Activated CD8-positive, alpha-beta memory T cell treated with anti-CD3 and anti-CD28 coated beads, Interleukin-2, amount 50 U/mL, for 48 hours (primary cell): ENCODE data around the gene ANKS1B.
"Not testable (repeated sequence)": the region's sequence is repeated elsewhere in the genome, so short reads cannot be mapped to it uniquely, and the experiment has no call there.

ENCODE experiments used
- DNase-seq: peaks from one replicate; pipeline ENCODE4 v3.0.0-alpha.2; 2020

Gene ANKS1B

DNA sequence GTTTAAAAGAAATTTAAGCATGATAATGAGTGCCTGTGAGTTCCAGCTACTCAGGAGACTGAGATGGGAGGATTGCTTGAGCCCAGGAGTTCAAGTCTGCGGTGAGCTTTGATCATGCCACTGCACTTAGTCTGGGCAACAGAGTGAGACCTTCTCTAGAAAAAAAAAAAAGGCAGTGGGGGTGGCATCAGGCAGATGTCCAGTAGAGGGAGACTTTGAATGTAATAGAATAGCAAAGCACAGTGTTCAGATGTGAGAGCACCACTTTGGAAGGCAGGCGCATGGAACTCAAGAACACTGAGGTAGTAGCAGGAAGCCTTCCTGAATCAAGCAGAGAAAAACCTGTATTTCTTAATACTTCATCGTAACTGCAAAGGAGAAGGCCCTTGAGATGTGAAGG, 731.7 kb downstream of the ANKS1B start:
- no peak for DNase-seq

DNA sequence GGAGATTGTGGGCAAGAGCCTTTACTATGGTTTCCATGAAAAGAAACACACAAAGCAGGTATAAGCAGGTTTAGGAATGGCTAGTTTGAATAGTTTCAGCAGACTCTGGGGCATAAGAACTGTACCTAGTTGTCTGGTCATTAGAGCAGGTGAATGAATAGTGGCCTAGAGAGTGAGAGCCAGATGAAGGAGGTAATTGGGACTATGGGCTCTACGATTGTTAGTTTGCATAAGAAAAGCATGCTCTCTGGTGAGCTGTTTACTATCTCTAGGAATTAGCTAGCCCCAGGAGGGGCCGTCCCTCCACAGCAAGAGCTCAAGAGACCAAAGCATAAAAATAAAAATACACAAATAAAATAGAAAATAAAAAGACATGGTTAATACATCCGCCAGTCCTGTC, 734.6 kb downstream of the ANKS1B start:
- DNase-seq: no peak

DNA sequence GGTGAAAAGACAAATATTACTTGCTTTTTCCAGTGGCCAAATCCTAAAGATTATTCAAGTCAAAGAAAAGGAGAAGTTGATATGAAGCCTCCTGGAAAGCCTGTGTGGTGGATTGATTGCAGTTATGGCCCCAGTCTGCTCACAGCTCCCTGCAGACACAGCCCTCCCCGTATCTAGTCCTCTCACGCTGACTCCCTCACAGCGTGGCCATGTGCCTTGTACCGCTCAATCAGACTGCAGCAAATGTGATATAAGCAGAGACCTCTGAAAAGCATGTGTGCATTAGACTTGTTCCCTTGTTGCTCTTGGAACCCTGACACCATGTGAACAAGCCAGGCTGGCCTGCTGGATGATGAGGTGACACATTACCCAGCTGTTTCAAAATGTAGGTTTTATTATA, 735.2 kb downstream of the ANKS1B start:
- no peak for DNase-seq

DNA sequence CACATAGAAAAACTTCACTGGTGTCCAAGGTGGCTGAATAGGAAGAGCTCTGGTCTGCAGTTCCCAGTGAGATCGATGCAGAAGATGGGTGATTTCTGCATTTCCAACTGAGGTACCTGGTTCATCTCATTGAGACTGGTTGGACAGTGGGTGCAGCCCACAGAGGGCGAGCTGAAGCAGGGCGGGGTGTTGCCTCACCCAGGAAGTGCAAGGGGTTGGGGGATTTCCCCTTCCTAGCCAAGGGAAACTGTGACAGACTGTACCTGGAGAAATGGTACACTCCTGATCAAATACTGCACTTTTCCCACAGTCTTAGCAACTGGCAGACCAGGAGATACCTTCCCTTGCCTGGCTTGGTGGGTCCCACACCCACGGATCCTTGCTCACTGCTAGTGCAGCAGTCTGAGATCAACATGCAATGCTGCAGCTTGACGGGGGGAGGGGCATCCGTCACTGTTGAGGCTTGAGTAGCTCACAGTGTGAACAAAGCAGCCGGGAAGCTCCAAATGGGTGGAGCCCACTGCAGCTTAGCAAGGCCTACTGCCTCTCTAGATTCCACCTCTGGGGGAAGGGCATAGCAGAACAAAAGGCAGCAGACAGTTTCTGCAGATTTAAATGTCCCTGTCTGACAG, 746.7 kb downstream of the ANKS1B start:
- not testable (repeated sequence) for DNase-seq

DNA sequence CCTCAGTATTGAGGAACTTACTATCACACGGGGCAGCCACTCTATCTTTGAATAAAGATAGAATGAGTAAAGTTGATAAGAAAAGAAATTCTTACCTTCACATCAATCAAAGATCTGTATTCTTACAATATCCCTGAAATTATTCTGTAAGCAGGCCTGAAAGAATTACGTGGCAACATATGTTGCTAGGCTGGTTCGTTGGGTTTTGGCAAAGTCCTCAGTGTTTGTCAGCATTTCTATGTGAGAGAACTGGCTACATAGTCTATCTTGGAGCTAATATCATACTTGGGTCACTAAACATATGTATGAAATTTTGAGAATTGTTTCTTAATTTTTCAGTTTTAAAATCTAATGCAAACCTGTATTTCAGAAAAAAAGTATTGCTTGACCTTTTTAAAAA, 749.4 kb downstream of the ANKS1B start:
- DNase-seq: no peak

DNA sequence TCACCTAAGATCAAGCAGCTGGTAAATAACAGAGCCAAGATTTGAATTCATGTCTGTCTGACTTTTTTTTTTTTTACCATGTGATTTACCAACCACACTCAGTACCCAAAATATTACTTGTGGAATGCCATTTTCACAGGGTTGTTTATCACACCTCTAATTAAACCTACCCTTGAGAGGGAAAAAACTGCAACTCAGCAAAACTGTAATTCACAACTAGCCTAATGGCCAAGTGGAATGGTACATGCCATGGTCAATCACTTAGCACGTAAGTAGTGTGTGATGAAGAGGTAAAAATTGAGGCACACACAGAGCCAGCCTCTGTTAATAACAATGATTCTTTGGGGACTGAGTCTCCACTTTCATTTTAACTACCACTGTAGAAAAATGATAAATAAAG, 750.0 kb downstream of the ANKS1B start:
- DNase-seq: no peak

DNA sequence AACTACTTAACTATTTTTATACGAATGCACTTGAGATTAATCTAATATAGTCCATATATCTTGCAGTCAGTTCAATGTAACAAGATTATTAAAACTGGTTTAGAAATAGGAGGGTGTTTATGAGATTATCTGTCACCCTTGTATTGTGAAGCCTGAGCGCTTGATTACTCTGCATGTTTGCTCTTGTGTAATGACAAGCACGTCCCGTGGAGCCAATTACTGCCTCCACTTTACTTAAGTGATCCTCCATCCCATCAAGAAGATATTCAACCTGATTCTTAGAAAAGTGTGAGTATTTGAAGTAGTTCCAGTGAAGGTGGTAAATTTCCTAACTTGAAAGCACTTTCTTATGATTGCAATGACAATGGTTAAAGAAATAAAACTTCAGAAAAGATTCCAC, 752.4 kb downstream of the ANKS1B start:
- DNase-seq: no peak

DNA sequence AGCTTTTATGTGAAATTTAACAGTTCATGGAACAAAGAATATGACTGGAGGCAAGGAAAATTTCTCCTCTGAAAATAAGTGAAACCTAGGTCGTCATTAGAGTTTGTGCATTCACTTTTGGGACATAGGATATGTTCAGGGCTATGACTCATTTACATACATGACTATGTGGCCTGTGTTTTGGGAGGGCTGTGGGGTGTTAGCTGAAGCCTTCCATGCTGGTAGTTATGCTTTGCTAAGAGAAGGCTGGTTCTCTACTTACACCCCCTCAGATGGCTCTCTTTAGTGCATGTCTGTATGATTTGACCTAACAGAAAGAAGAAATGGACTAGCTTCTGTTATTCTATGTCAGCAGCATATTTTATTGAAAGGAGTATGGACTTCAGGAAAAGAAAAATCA, 753.7 kb downstream of the ANKS1B start:
- no peak for DNase-seq

DNA sequence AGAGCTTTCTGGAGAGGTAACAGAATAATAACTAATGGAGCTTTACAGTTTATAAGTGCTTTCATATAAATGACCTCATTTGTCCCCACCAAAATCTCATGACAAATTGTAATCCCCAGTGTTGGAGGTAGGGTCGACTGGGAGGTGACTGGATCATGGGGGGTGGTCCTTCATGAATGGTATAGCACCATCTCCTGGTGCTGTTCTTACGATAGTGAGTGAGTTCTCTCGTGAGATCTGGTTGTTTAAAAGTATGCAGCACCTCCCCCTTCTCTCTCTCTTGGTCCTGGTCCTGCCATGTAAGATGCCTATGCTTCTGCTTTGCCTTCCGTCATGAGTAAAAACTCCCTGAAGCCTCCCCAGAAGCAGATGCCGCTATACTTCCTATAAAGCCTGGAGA, 760.5 kb downstream of the ANKS1B start:
- no peak for DNase-seq

DNA sequence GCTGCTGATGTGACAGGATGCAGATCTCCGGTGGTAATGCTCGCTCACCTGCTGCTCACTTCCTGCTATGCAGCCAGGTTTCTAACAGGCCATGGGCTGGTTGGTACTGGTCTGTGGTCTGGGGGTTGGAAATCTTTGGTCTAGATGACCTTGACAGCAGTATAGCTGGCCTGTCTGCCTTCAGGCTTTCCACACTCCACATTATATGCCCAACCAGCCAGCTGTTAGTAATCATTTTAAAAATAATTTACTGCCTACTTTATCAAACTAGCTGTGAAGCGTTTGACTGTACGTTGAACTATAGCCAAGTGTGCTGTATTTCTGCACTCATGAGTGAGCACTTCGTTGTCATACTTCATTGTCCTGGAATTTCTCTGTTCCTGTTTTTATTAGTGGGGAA, 761.2 kb downstream of the ANKS1B start:
- DNase-seq: no peak

DNA sequence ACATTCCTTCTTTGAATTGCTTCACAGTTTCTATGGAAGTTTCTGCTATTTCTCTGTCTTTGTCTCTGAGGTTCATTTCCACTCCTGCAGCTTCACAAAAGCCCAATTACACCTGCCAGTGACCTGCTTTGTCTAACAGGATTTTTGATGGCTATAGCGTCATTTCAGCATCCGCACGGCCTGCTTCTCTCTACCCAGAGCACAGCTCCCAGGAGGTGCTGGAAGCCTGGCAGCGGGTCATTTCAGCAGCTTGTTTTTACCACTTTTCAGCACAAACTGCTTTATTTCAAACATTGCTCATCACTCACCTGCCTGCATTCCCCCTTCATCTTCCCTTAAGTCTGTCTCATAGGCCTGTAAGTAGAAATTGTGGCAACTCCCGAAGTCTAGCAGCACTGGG, 771.7 kb downstream of the ANKS1B start:
- DNase-seq: no peak

DNA sequence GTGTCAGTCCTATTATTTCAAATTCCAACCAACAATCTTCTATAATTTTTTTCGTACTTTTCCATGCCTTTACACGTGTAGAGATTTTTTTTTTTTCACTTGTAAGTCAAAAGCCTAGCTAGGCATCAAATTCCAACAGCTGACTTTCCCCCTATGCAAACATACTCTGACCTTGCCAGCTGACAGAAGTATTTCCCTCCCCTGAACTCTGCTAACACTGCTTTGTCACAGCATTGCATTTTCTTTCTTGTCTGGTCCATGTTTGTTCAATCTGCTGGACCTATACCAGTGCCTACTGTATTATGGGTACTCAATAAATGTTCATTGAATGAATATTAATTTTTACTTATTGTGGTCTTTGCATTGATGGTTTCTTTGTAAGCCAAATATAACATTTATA, 772.5 kb downstream of the ANKS1B start:
- DNase-seq: no peak

DNA sequence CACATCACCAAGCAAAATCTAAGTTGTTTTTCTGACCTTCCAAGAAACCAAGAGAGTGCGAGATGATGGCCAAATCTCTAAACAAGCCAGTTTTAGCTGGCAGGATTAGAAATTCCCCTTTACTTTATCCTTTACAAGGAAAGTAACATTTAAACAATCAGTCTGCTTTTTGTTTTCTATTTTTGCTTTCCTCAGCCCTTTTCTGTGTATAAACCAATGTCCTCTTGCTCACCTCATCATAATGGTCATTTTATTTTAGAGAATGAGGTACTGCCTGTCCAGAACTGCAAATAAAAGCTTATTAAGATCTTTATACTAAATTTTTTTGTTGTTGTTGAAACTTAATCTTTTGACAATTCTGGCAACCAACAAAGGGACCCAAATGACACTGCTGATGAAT, 779.6 kb downstream of the ANKS1B start:
- no peak for DNase-seq

DNA sequence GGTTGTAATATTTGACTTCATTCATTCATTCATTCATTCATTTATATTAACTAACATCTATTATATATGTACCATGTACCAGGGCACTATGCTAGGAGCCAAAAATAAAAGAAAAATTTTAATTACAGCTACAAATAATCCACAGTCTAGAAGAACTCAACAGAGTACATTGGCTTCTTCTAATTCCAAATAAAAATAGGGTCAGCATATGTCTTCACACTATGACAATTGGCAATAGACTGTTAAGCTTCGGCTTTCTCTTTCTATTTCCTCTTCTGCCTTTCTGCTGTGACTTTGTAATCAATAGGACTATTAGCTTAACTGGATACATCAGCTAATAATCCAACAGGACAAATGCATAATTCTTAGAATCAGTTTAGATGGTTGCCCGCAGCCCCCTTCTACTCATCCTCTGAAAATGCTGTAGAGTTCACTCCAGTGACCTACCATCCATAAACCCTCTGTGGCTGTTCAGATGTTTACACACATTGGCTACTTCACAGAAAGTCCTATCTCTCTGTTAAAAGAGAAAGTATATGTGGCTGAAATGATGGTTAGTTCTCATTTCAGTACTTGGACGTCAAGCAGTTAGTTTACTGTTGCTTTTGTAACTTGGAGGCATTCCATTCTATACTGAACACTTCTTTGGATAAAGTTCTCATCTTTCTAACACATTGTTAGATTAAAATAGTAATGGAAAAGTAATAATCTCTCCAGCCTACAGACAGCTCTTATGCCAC, 782.7 kb downstream of the ANKS1B start:
- no peak for DNase-seq

DNA sequence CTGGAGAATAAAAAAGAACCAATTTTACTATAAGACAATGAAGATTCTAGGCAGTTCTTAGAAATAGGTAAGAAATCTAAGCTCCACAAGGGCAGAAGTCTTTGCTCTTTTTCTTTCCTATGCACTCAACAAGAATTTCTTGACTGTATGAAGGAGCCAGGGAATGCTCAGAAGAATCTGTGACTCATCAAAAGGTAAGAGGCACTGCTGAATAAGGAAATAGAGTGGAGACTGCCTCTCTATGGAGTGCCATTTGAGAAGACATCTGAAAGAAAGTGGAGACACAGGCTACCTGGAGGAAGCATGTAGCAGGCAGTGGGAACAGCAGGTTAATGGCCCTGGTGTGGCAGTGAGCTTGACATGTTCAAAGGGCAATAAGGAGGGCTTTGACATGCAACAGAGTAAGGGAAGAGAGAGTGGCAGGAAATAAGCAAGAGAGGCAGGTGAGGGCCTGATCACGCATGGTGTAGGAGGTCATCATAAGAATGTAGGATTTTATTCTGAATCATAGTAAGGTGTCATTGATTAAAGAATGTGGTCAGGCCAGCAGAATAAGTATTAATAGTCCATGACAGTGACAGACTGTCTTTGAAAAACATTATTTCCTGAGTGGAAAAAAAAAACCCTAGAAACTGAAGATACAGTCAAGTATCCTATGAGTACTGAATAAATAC, 783.9 kb downstream of the ANKS1B start:
- DNase-seq: no peak

DNA sequence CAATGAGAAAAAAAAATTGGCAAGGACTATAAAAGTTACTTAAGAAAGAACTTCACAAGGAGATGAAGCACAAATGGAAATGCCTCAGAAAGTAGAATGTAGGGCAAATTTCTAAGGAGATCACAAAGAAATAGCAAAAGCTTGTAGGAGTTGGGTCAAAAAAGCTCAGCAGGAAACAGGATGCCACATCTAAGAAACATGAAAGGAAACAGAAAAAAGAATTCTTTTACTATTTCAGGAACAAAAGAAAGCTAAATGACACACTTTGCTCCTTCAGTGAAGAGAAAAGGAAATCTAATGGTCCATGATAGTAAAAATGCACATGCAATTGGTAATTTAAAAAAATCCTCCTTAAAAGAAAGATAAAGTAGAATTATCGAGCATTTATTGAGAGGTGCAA, 789.3 kb downstream of the ANKS1B start:
- no peak for DNase-seq

DNA sequence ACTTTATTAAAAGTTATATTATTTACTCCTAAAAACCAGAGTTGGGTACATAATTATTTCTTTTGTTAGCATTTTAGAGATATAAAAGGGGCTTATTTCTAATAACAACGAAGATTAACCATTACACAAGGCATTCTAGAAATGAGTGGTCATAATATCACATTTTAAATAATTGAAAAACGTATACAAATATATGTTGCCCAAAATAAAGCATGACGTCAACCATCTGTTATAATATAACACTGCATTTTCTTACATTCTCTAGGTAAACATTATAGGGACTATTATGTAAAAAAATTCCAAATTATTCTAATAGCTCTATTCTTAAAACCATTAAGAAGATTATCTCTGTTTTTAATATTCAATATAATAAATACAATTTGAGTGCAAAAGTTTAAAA, 792.2 kb downstream of the ANKS1B start:
- DNase-seq: no peak

DNA sequence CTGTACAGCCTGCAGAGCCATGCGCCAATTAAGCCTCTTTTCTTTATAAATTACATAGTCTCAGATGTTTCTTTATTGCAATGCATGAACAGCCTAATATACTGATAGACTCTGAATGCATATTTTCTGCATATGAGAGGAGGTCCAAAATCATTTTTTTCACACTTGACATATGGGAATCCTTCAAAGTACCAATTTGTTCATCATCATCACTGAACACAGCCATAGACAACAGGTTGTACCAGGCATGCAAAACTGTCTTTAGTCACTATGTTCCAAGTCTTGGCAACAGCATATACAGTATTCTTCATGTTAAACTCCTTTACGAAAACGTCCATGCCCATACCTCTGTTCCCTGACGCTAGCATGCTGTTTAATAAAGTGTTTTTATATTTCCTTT, 807.9 kb downstream of the ANKS1B start:
- no peak for DNase-seq

DNA sequence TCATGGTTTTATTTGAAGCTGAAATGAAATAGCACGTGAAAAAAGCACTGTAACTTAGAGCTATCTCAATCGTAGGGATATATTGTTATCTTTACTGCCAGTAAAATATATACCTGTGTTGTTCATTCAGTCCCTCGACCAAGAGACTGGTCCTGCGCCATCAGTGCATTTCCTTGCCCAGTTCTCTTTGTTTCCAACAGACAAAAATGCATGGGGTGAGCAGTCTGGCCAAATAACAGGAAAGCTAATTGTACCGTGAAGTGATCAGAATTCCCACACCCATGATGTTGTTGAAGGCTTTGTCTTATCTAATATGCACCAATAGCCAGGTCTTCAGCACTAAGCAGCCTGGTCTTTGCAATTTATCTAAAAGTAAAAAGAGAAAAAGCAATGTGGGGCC, 814.3 kb downstream of the ANKS1B start:
- DNase-seq: no peak

DNA sequence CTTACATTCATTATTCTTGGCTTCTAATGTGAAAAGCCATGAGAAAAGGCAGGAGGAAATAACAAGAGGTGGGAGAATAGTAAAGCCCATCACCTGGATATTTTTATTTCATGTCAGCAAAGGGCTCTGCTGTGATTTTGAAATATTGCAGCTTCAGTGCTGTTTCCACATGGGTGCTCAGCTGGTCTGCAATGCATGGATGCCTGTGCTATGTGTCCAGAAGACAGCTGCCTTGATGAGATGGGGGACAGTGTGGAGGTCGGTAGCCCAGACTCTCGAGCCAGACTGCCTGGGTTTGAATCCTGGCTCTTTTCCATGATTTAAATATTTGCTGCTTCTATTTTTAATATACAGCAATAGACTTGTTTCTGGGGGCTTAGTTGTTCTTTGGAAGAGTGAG, 814.7 kb downstream of the ANKS1B start:
- no peak for DNase-seq

DNA sequence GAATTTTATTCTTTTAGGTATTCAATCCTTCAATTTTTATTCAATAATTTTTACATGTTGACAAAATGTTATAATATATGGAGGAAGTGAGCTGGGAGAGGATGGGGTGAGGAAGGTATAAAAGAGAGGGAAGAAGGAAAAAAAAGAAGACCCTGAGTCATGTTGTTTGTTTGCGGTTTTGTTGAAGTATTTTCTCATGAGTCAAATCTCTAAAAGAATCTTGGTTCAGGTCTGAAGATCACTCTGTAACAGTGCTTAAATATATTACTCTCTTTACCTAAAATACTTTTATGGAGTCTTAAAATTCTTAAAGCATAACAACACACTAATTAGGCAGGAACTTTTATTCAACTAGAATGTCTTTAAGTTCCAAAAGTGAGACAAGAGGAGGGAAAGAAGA, 826.8 kb downstream of the ANKS1B start:
- DNase-seq: no peak

DNA sequence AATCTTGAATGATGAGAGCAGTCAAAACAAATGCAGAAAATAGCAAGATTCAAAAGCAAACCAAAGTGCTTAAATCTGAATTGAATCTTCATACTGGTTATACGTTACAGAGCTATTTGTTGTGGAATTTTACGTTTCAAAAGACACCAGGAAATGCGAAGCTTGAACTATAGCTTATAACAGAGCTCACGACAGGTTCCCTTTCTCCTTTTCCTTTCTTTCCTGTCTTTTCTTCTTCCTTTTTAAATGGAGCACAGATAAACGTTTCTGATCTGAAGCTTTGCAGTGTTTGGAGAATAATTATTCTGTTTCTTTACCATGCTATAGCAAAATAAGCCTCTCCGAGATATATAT, 829.8 kb downstream of the ANKS1B start:
- no peak for DNase-seq

DNA sequence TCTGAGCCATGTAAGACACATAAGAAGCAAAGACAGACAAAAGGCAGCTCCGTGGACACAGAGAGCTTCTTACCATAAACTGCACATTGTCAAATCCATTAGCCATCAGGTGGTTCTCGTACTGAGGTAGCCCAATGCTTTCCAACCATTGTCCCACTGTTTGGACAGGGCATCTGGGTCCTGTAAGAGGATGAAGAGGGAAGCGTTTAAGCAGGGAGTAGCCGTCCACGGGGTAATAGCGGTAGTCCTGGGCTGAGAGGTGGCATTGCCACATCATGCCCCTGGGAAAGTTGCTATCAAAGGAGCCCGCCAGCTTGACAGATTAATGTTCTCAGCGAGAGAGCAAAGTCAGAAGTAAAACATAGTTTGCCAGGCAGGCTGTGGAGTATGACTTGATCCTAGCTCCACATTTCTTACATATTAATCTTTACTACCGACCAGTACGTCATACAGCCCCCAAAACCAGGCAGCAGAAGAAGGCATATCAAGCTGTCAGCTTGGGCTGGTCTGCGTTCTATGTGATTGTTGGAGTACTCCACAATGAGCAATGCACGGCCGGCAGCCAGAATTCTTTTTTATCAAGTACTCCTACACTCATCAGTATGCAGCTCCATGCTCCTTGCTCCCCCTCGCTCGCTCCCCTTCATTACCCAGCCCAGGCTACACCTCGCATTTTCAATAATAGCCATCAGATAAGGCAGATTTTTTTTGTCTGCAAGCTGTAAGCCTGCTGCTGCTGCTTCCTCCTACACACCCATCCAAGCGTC, 830.3 kb downstream of the ANKS1B start:
- DNase-seq: no peak

DNA sequence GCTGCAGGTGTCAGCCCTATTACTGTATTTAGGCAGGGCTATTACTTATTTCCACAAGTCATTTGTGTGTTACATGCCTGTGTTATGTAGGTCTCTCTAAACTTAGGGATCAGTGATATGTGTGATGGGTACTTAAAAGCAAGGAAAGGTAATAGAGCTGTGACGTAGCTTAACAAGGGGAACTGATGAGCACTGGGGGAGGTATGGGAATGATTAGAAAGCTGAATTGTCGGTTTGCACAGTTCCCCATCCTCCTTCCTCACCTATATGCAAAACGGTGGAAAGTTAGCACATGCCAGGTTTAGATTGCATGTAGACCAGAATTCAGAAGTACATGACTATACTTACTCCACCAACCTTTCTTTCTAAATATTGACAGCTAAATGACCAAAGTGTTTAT, 831.4 kb downstream of the ANKS1B start:
- DNase-seq: no peak
